Activated T-cell treated with anti-CD3 and anti-CD28 coated beads for 48 hours (primary cell): ENCODE data around the gene SMIM24.

ENCODE experiments used
- DNase-seq: peaks from one replicate; pipeline ENCODE4 v3.0.0-alpha.2; 2020; ENCODE audit warnings: low read depth

The SMIM24 gene

GRCh38 chr19:3474010-3474409 lies 6.3 kb downstream of the SMIM24 start:
- DNase-seq, result no peak

- no peak for DNase-seq
Measured at GRCh38 chr19:3471954-3472655, 8.2 kb downstream of the SMIM24 start.

- no peak for DNase-seq
Measured at GRCh38 chr19:3470500-3471128, 9.7 kb downstream of the SMIM24 start.

GRCh38 chr19:3469638-3470499 lies 10.5 kb downstream of the SMIM24 start:
- no peak for DNase-seq

GRCh38 chr19:3468211-3468610 lies 12.1 kb downstream of the SMIM24 start:
- no peak for DNase-seq

GRCh38 chr19:3467437-3468198 lies 12.7 kb downstream of the SMIM24 start:
- no peak for DNase-seq

GRCh38 chr19:3466635-3467034 lies 13.7 kb downstream of the SMIM24 start:
- DNase-seq, result no peak

GRCh38 chr19:3465552-3465951 lies 14.8 kb downstream of the SMIM24 start:
- DNase-seq, result no peak

- DNase-seq, result no peak
Measured at GRCh38 chr19:3464587-3465235, 15.6 kb downstream of the SMIM24 start.

- DNase-seq, result no peak
Measured at GRCh38 chr19:3463714-3464586, 16.4 kb downstream of the SMIM24 start.

GRCh38 chr19:3462991-3463713 lies 17.2 kb downstream of the SMIM24 start:
- DNase-seq, result no peak

GRCh38 chr19:3459965-3460582 lies 20.3 kb downstream of the SMIM24 start:
- DNase-seq, result no peak

GRCh38 chr19:3459089-3459881 lies 21.0 kb downstream of the SMIM24 start:
- no peak for DNase-seq

GRCh38 chr19:3458229-3459088 lies 21.9 kb downstream of the SMIM24 start:
- no peak for DNase-seq

GRCh38 chr19:3457528-3458228 lies 22.6 kb downstream of the SMIM24 start:
- DNase-seq, result no peak

- DNase-seq, result no peak
Measured at GRCh38 chr19:3456925-3457527, 23.3 kb downstream of the SMIM24 start.
